SHP77 (cell line): ENCODE results near the gene SURF4.
"Not testable (repeated sequence)": the region's sequence is repeated elsewhere in the genome, so short reads cannot be mapped to it uniquely, and the experiment has no call there.

Experiments
- DNase-seq, 2 experiments: peaks; one replicate each; lab custom pipeline; 2025; lab: John Stamatoyannopoulos, UW

The SURF4 gene

DNA sequence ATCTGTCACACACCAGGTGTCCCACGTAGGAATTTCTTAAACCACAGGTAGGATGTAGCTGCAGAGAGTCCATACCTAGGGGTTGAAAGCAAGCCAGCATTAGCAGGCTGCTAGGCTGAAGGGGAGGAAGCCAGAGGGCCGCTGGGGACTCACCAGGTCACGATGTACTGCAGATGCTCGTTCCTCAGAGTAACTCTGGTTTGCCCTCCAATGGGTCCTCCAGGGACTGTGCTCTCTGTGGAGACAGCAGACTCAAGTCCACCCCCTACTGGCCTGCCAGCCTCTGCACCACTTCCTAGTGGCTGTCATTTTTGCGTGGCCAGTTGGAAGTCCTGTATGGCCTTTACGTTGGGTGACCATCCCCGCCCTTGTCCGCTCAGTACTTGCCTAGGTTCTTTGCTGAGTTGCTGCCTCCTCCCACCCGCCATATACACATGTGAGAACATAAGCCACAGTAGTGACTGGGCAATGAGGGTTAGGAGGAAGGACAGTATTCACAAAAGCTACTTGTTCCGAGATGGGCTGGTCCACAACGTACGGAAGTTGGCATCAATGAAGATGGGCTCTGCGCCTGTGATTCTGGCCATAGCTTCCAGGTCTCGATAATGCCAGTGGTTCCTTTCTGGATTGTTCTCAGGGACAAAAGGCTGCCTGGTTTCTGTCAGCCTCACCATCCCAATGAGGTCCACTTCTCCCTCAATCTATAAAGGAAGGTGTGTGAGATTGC is 23.8 kb downstream of the SURF4 start:
- DNase-seq = peak; percentile 35 to 58

DNA sequence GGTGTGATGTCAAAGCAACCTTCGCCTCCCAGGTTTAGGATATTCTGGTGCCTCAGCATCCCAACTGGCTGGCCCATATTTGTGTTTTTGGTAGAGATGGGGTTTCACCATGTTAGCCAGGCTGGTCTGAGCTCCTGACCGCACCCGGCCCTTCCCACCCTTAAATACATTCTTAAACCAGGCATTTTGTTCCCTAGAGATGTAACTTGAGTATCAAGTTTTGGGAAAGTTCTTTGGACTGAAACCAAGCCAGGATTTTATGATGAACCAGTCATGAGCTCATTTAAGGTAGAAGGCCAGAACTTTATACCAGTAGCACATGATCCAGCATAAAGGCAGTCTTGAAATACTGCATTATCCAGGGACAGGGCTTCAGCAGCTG is 24.3 kb downstream of the SURF4 start:
- no peak for DNase-seq

DNA sequence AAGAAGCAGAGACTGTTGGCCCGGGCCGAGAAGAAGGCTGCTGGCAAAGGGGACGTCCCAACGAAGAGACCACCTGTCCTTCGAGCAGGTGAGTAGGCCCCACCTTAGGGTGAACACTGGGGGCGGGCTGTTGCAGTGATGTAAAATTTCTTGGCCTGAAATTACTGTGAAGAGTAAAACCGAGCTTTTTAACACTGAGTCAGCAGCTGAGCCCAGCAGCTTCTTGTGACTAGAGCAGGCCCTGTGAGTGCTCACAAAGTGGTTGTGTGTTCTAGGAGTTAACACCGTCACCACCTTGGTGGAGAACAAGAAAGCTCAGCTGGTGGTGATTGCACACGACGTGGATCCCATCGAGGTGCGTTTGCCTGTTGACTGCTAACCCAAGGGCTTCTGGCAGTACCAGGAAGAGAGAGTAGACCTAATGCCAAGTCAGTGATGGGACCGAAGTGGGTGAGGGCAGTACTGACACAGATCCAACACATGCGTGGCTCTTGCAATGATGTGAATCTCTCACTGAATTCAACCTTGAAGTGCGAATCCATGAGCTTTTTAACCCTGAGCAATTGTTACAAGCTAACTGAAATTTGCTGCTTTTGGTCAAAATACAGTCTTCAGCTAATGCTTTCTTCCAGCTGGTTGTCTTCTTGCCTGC is 25.8 kb downstream of the SURF4 start:
- DNase-seq = no peak

GRCh38 chr9:133348718-133349573 is 26.9 kb downstream of the SURF4 start:
- no peak for DNase-seq

GRCh38 chr9:133347985-133348717 is 27.7 kb downstream of the SURF4 start, which contains the start of the genes MED22 and RPL7A:
TSS of gene MED22 (minus strand) at chr9:133348131. CDS start at chr9:133346662, 1,469 bp downstream.
TSS of gene RPL7A (plus strand) at chr9:133348218. CDS start at chr9:133348244, 26 bp downstream.
- peak; percentile 88 to 94 for DNase-seq

GRCh38 chr9:133347515-133347984 is 28.3 kb downstream of the SURF4 start:
- peak in 1 of 2 experiments; percentile 23 for DNase-seq

DNA sequence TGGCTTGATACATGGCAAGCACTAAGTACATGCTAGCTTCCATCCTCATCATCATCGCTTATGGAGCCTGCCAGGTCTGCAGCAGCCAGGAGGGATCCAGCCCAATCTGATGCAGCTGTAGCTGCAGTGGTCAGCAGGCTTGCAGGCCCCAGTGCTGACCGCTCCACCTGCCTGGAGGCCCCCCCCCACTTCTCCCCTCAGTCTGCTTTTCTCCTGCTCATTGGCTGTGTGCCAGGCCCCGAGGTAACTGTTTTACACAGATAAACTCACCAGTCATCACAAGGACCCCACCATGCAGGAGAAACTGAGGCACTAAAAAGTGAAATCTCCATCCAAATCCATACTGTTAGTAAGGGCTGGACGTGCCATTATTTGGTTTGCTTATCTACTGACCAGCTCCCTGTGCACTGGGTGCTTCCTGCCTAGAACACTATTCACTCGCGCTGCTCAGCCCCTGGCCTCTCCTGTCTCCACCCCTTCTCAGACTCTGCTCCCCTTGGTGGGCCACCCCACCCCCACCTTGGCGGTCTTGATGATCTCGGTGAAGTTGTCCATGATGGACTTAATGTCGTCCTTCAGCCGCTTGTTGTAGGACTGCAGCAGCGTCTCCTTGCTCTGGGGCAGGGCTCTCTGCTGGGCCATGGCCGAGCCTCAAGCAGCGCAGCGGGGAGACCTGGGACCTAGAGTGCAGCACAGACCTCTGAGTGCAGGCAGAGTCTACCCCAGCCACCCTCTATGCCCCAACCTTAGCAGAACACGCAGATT is 29.7 kb downstream of the SURF4 start:
- DNase-seq = no peak

- no peak for DNase-seq
Observed at GRCh38 chr9:133345596-133345995, 30.3 kb downstream of the SURF4 start.

GRCh38 chr9:133344979-133345378 is 30.9 kb downstream of the SURF4 start:
- no peak for DNase-seq

DNA sequence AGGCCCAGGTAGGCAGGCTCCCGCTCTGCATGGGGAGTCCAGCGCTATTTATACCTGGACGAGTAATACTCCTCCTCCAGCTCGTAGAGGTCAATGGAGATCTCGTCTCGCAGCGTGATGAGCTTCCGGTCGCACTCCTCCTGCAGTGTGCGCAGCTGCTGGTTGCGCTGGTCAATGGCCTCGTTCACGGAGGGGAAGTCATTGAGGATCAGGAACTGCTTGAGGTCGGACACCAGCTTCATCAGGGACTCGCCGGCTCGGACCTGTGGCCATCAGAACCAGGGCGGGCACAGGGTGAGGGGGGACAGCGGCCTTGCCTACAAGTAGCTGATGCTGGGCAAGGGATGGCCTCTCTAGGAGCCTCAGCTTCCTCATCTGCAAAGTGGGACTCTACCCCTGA is 31.8 kb downstream of the SURF4 start:
- DNase-seq = no peak

DNA sequence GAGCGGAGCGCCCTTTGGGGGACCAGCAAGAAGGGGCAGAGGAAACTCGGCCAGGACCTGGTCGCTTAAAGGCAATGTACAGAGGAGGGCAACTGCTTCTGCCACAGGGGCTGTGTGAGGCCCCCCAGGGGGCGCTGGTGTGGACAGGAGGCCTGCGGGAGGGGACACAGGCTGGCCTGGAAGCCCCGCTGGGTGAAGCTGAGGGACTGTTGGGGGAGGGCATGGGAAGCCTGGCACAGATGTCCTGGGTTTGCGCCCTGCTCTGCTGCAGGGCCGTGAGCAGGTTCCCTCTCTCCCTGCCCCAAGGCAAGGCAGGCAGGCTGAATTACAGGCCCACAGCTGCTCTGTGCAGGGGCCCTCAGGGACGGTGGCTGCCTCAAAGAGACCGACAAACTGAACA is 33.3 kb downstream of the SURF4 start:
- DNase-seq = no peak

GRCh38 chr9:133342069-133342406 is 33.8 kb downstream of the SURF4 start:
- DNase-seq = no peak

DNA sequence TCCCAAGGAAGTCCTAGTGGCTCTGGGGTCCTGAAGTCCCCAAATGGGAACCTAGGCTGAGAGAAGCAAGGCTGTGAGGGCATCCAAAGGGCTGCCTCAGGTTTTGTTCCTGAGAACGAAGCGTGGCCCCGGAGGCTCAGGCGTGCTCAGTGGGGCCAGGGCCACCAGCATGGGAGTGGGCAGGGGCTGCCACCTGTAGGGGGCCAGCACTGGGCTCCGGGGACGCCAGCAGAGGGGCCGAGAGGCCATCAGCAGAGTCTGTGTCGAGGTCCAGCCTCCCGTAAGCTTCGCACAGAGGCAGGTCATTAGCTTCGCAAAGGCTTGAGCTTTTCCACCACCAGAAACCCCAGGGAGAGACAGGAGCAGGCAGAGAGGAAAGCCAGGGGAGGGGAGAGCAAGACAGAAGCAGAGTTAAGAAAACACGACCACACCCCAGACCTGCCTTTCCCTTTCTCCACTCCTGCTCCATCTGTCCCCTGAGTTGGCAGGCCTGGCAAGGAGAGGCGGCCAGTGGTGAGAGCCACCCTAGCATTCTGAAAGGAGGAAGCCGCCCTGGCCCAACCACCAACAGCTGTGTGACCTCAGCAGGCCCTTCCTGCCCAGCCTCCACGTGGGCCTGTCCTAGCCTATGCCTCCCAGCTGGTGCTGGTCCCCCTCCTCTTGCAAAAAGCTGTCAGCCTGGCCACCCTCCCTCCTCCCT is 34.3 kb downstream of the SURF4 start:
- DNase-seq = no peak

GRCh38 chr9:133340916-133341315 is 34.9 kb downstream of the SURF4 start:
- DNase-seq = no peak

- no peak for DNase-seq
Observed at GRCh38 chr9:133340256-133340655, 35.6 kb downstream of the SURF4 start.

DNA sequence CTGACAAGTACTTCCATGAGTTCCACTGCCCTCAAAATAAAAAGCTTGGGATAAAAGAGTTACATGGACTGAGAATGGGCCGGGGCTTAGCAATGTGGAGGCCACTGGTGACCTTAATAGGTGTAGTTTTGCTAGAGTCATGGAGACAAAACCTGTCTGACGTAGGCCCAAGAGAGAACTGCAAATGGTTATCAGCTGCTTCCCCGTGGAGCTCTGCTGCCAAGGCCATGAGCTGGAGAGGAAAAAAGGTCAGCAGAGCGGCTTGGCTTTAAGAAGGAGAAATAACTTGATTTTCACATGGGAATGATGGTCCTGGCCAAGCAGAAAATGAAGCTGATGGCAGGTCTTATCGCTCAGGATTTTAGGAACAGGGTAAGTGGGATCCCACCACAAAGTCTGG is 36.2 kb downstream of the SURF4 start:
- no peak for DNase-seq

DNA sequence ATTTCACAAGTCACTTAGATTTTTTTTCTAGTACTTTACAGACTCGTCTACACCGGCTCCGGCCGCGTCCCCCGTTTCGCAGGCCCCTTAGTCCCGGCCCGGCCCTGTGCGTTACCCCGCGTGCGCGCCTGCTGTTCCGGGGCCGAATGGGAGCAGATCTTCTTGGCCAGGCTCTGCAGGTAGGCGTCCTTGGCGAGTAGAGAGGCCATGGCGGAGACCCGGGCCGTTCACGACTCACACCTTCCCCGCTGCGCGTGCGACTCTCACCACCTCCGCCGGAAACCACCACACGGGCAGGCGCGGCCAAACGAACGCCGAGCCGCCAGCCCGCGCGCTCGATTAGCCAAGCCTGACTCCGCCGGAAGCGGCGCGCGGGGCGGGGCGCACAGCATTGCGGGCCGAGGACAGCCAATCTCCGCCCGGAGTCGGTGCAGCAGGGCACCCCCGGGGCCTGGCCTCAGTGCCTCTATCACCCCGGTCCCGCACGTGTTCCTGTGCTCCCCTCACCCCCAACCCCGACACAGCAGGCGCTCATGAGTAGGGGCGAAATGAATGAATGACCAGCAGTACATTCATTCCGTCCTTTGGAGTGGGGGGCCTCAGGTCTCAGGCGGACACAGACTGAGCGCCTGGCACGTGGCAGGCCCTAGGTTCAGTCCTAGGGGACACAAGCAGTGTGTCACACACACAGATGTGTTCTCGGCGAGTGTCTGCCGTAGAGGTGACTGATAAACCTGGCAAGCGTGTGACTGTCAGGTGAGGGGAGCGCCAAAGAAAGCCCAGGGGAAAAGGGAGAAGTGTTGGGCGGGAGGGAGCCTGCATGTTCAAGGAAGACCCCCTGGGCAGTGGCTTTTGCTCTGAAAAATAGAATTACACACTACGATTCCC is 39.7 kb downstream of the SURF4 start, which contains the start of gene SURF6:
Gene SURF6, minus strand, starts transcription at position 265 of the 888 bp plus-strand sequence. Its CDS starts 56 bp downstream, at position 209.
- peak; percentile 90 to 94 for DNase-seq

DNA sequence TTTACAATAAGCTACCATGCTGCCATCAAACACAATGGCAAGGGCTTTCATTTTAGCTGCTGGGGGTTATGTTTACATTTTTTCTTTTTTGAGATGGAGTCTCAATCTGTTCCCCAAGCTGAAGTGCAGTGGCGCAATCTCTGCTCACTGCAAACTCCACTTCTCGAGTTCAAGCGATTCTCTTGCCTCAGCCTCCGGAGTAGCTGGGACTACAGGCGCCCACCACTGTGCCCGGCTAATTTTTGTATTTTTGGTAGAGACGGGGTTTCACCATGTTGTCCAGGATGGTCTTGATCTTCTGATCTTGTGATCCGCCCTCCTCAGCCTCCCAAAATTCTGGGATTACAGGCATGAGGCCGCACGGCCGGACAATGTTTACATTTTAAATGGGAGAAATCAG is 41.0 kb downstream of the SURF4 start:
- DNase-seq = not testable (repeated sequence)

DNA sequence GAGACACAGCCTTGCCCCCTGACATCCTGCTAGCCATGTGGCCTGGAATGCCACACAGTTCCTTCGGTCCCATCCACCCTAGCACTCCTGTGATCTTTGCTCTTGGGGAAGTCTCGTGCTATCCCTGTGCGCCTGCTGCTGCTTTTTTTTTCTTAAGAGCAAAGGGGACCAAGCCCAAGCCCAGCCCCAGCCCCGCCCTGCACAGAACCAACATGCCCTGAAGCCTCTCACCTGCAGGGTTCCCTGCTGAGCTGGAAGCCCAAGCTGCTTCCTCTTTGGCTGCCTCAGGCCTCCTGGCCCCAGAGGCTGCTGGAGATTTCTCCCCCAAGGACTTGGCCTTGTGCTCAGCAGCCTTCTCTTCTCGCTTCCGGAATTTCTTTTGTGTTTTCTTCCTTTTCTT is 41.7 kb downstream of the SURF4 start:
- DNase-seq = no peak
